Esophagus muscularis mucosa (tissue), 3 donors: ENCODE measurements around the gene TSC2.

ENCODE experiments used
- POLR2A ChIP-seq: fragments of 450-650 bp; IDR thresholded peaks from one replicate; pipeline ENCODE4 v1.6.1; 2017; ENCODE audit warnings: antibody characterized with exemption, moderate library complexity, mild to moderate bottlenecking, low read depth
- TF ChIP-seq, protein P1 (sequence below), 3 experiments: fragments of 200-600 bp in 2 of 3; fragments of 450-650 bp in 1 of 3; sonication (generic) in 2 of 3; IDR thresholded peaks; one replicate each; pipeline ENCODE4 v1.5.1; 2017 to 2019; ENCODE audit warnings: antibody characterized with exemption in 3 of 3, mild to moderate bottlenecking in 2 of 3, moderate library complexity in 1 of 3

- TF ChIP-seq, protein P1, sequence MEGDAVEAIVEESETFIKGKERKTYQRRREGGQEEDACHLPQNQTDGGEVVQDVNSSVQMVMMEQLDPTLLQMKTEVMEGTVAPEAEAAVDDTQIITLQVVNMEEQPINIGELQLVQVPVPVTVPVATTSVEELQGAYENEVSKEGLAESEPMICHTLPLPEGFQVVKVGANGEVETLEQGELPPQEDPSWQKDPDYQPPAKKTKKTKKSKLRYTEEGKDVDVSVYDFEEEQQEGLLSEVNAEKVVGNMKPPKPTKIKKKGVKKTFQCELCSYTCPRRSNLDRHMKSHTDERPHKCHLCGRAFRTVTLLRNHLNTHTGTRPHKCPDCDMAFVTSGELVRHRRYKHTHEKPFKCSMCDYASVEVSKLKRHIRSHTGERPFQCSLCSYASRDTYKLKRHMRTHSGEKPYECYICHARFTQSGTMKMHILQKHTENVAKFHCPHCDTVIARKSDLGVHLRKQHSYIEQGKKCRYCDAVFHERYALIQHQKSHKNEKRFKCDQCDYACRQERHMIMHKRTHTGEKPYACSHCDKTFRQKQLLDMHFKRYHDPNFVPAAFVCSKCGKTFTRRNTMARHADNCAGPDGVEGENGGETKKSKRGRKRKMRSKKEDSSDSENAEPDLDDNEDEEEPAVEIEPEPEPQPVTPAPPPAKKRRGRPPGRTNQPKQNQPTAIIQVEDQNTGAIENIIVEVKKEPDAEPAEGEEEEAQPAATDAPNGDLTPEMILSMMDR (IDR thresholded peaks at IDR 0.05): no peak
- TF ChIP-seq POLR2A: no peak
Measured at GRCh38 chr16:2054543-2055245, 6.9 kb downstream of the TSC2 start.
